Measurements from ENCODE around the gene CACNA2D4.

DNA sequence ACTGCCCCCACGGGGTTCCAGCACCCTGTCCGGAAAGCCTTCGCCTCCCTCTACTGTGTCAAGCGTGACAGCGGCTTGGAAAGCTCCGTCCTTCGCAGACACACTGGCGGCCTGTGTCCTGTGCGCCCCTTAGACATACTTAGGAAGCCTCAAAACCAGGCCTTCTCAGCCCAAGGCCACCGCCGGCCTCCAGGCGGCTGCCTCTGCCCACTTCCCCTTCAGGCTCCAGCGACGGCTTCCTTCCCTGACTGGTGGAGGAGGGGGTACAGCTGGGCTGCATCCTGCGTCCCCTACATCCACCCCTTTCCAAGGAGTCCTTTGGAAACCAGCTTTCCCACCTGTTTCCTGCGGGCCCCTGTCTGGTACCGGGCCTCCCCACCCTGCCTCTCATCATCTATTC, 2.5 kb upstream of the CACNA2D4 start:
- TF ChIP-seq, protein P1, sequence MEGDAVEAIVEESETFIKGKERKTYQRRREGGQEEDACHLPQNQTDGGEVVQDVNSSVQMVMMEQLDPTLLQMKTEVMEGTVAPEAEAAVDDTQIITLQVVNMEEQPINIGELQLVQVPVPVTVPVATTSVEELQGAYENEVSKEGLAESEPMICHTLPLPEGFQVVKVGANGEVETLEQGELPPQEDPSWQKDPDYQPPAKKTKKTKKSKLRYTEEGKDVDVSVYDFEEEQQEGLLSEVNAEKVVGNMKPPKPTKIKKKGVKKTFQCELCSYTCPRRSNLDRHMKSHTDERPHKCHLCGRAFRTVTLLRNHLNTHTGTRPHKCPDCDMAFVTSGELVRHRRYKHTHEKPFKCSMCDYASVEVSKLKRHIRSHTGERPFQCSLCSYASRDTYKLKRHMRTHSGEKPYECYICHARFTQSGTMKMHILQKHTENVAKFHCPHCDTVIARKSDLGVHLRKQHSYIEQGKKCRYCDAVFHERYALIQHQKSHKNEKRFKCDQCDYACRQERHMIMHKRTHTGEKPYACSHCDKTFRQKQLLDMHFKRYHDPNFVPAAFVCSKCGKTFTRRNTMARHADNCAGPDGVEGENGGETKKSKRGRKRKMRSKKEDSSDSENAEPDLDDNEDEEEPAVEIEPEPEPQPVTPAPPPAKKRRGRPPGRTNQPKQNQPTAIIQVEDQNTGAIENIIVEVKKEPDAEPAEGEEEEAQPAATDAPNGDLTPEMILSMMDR (conservative IDR thresholded peaks at IDR 0.05; ENCODE audit: low read depth, low read length) = no peak
- TF ChIP-seq EZH2 (IDR thresholded peaks at IDR 0.05; ENCODE audit: low read length, unreplicated experiment) = no peak
